Coronary artery (tissue), 2 donors: ENCODE results near the gene WNK2.

Experiments used
- DNase-seq: peaks from one replicate; pipeline ENCODE4 v3.0.0-alpha.2; 2017; ENCODE audit warnings: low spot score
- H3K27ac ChIP-seq, 2 donors: fragments of 200-600 bp; sonication (generic); one replicate each; pipeline ENCODE4 v1.5.1; 2016 to 2019
- H3K4me3 ChIP-seq: fragments of 200-600 bp; sonication (generic); 2 replicates; pipeline ENCODE4 v1.5.1; 2016; ENCODE audit warnings: mild to moderate bottlenecking, moderate library complexity
- TF ChIP-seq, protein P1 (sequence below): fragments of 200-600 bp; sonication (generic); IDR thresholded peaks from one replicate; pipeline ENCODE4 v1.5.1; 2019; ENCODE audit warnings: antibody characterized with exemption

The WNK2 gene

DNA sequence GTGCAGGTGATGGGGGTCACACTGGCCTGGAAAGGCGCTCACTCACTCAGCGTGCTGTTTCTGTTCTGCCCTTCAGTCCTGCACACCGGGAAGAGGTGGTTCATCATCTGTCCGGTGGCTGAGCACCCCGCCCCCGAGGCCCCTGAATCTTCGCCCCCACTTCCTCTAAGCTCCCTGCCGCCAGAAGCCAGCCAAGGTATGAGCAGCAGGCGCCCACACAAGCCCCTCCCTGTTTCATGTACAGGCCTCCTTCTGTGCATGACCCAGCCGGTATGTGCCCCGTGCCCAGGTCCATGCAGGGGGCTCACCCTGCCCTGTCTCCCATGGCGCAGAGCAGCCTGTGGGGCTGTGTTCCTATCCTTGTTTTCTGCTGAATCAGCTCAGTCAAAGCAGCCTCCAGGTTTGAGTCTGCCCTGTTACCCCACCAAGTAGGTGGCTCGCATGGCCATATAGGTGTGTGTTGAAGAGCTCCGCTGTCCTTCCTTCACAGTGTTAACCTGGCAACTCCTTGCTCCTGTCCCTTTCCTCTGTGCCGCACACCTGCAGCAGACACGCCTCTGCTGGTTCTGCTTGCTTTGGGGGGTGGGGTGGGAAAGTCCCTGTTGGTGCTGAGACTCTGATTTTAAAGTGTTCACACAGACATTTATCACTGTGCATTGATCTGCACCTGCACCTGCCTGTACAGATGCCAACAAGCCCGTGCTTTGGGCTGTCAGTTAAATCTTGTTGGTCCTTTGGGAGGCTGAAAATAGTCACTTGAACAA, 84.8 kb downstream of the WNK2 start:
- DNase-seq, result no peak
- no peak overlapping the region for H3K4me3 ChIP-seq
- TF ChIP-seq, protein P1, sequence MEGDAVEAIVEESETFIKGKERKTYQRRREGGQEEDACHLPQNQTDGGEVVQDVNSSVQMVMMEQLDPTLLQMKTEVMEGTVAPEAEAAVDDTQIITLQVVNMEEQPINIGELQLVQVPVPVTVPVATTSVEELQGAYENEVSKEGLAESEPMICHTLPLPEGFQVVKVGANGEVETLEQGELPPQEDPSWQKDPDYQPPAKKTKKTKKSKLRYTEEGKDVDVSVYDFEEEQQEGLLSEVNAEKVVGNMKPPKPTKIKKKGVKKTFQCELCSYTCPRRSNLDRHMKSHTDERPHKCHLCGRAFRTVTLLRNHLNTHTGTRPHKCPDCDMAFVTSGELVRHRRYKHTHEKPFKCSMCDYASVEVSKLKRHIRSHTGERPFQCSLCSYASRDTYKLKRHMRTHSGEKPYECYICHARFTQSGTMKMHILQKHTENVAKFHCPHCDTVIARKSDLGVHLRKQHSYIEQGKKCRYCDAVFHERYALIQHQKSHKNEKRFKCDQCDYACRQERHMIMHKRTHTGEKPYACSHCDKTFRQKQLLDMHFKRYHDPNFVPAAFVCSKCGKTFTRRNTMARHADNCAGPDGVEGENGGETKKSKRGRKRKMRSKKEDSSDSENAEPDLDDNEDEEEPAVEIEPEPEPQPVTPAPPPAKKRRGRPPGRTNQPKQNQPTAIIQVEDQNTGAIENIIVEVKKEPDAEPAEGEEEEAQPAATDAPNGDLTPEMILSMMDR, result no peak
- H3K27ac ChIP-seq, result no peak overlapping the region

DNA sequence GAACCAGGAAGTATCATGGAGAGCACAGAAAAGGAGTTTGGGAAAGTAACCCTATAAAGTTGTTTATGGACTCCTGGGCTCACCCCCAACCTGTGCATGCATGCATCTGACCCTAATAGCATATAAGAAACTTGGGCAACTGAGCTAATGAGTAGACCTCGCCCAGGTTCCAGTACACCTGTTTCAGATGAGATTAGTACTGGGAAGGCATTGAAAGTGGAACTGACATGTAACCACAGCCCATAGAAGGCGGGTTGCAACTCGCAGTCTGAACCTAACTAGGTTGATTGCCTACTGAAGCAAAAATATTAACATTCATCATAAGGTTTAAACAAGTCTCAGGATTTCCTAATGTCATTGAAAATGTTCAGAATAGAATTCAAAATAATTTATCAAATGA, 87.0 kb downstream of the WNK2 start:
- DNase-seq, result no peak
- Histone ChIP-seq H3K27ac (no peak overlapping the region), H3K4me3 (no peak overlapping the region)
- TF ChIP-seq, protein P1, result no peak

DNA sequence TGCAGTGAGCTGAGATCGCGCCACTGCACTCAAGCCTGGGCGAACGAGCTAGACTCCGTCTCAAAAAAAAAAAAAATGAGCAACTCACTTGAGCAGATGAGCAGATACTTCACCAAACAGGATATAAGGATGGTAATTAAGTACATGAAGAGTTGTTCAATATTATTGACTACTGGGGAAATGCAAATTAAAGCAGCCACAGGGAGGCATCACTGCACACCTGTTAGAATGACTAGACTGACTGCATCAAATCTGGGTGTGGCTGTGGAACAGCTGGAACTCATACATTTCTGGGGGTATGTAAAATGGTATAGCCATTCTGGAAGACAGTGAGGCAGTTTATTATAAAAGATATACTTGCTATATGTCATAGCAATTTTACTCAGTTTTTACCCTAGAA, 93.0 kb downstream of the WNK2 start:
- Histone ChIP-seq H3K4me3 (no peak overlapping the region), H3K27ac (no peak overlapping the region)
- DNase-seq, result no peak
- TF ChIP-seq, protein P1, result no peak

DNA sequence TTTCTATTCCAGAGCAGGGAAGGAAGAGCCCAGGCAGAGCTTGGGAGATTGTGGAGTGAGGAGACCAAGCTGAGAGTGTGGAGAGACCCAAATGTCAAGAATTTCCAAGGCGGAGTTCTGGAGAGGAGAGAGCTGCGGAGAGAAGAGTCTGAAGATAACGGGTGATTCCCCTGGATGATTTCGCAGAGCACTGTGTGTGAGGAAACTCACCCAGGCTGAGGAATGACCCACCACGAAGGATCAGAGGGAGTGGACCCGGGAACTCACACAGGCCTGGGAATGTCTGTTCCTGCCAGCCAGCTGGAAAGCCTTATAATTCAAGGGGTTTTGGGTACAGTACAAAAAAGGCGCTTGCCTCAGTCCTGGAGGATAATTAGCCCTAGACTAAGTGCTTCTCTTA, 94.2 kb downstream of the WNK2 start:
- DNase-seq, result no peak
- H3K27ac ChIP-seq, result no peak overlapping the region
- no peak overlapping the region for H3K4me3 ChIP-seq
- TF ChIP-seq, protein P1, result no peak

DNA sequence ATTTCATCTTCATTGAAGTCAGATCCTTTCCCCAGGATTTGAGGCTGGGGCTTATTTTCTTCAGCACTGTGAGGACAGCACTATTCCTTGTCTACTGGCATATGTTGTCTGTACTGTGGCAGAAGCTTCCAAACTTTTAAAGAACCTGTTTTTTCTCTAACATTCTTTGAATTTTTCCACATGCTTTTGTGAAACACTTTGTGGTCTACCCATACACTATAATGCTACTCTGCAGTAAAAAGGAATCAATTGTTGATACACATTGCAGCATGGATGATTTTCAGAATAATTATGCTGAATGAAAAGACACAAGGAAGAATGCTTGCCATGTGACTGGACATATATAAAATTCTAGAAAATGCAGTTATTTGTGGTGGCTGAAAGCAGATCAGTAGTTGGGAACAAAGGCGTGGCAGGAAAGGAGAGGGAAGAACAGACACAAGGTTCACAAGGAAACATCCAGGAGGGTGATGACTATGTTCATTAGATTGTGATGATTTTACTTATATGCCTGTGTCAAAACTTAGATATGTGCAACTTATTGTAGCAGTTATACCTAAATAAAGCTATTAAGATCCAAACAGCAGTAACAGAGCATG, 96.8 kb downstream of the WNK2 start:
- no peak overlapping the region for H3K4me3 ChIP-seq
- TF ChIP-seq, protein P1, result no peak
- no peak for DNase-seq
- no peak overlapping the region for H3K27ac ChIP-seq

DNA sequence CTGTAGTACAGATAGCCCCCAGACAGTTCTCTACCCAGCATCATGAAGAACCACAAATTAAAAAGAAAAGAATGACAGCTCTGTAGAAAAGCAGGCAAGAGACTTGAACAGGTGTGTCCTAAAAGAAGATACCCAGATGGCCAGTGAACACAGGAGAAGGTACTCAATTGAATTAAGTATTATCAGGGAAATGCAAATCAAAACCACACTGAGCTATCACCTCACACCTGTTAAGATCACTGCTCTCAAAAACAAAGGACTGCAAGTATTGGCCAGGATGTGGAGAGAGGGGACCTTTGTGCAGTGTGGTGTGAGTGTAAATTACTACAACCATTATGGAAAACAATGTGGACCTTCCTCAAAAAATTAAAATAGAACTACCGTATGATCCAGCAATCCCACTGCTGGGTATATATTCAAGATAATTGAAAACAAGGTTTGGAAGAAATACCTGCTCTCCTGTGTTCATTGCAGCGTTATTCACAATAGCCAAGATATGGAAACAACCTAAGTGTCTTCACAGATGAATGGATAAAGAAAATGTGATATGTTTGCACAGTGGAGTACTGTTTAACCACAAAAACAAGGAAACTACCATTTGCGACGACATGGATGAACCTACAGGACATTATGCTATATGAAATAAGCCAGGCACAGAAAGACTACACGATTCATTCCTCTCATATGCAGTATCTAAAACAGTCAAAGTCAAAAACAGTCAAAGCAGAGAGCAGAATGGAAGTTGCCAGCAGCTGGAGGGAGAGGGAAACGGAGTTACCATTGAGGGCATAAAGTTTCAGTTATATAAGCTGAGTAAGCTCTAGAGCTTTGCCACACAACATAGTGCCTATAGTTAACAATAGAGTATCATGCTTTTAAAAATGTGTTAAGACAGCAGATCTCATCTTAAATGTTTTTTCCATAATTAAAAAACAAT, 102.6 kb downstream of the WNK2 start:
- TF ChIP-seq, protein P1, result no peak
- Histone ChIP-seq H3K4me3 (no peak overlapping the region), H3K27ac (no peak overlapping the region)
- no peak for DNase-seq
